GM12878 (cell line): ENCODE data around the gene GJB4. TPM values are rescaled to one million over a fixed set of nuclear protein-coding genes. Genes with fewer than 3 reads are reported as not detected.

Source experiments
- ATAC-seq: fragments of 200-7000 bp; cut with Tn5 transposase; 3 replicates; pipeline ENCODE4 v1.9.1; 2020; ENCODE audit warnings: mild to moderate bottlenecking, moderate library complexity
- BruUV-seq: library from RNA; stranded (reverse); fragments of 400-500 nt; replicated peaks from 2 replicates; lab custom pipeline; 2021; lab: Mats Ljungman, UMichigan
- CTCF ChIA-PET: fragments of 300-600 bp; sonication (Branson Sonifier 250); formaldehyde crosslinking; extraction: SDS; loops from one replicate; lab custom pipeline; 2021; ENCODE audit warnings: inconsistent platforms; lab: Yijun Ruan, JAX
- POLR2A ChIA-PET: fragments of 350-600 bp; formaldehyde crosslinking; extraction: SDS; loops from one replicate; lab custom pipeline; 2021; ENCODE audit warnings: inconsistent platforms; lab: Charles Lee
- RAD21 ChIA-PET: fragments of 300-600 bp; sonication (Branson Sonifier 250); formaldehyde crosslinking; loops from one replicate; lab custom pipeline; 2023; ENCODE audit warnings: antibody characterized with exemption; ENCODE audit not compliant: unreplicated experiment; lab: Charles Lee
- SMC1A ChIA-PET: fragments of 300-600 bp; sonication (Branson Sonifier 250); formaldehyde crosslinking; loops from one replicate; lab custom pipeline; 2023; ENCODE audit not compliant: unreplicated experiment, uncharacterized antibody; lab: Charles Lee
- DNase-seq: peaks from one replicate; pipeline ENCODE4 v3.0.0-alpha.2; 2011; ENCODE audit warnings: low read depth, low spot score
- FAIRE-seq: peaks from 3 replicates; lab custom pipeline; 2011; peaks lifted over from hg19 to GRCh38; lab: Jason Lieb, UNC
- H2AFZ ChIP-seq: 2 replicates; pipeline ENCODE4 v1.6.0; 2011; ENCODE audit warnings: low read depth, low read length, control low read depth; ENCODE audit not compliant: control insufficient read depth
- H3K27ac ChIP-seq: 2 replicates; pipeline ENCODE4 v1.5.1; 2011; ENCODE audit warnings: control low read depth; ENCODE audit not compliant: control insufficient read depth, insufficient read depth
- H3K27me3 ChIP-seq, 2 experiments: replicated peaks in 1 of 2; 2 replicates each; pipeline versions ENCODE4 v1.6.0 to v1.6.1; 2011; ENCODE audit warnings: low read length in 1 of 2; ENCODE audit not compliant: control insufficient read depth in 2 of 2, insufficient read depth in 2 of 2
- H3K36me3 ChIP-seq, 2 experiments: 2 replicates each; pipeline ENCODE4 v1.5.1; 2011; ENCODE audit warnings: low read length in 1 of 2; ENCODE audit not compliant: control insufficient read depth in 2 of 2, insufficient read depth in 2 of 2
- H3K4me1 ChIP-seq: 2 replicates; pipeline ENCODE4 v1.6.1; 2011; ENCODE audit warnings: mild to moderate bottlenecking, low read length, moderate library complexity, mixed read lengths; ENCODE audit not compliant: control insufficient read depth, insufficient read depth
- H3K4me2 ChIP-seq: 2 replicates; pipeline ENCODE4 v1.6.0; 2011; ENCODE audit warnings: control low read depth; ENCODE audit not compliant: control insufficient read depth, insufficient read depth
- H3K4me3 ChIP-seq: fragments of 200-600 bp; sonication (generic); 2 replicates; pipeline ENCODE4 v1.5.1; 2016
- H3K79me2 ChIP-seq: 2 replicates; pipeline ENCODE4 v1.6.0; 2011; ENCODE audit warnings: low read length; ENCODE audit not compliant: control insufficient read depth, insufficient read depth
- H3K9ac ChIP-seq: 2 replicates; pipeline ENCODE4 v1.8.0; 2011; ENCODE audit warnings: low read length, control low read depth, mixed read lengths; ENCODE audit not compliant: control insufficient read depth, insufficient read depth
- H3K9me3 ChIP-seq: replicated peaks from 3 replicates; pipeline ENCODE4 v1.5.1; 2011; ENCODE audit warnings: mild to moderate bottlenecking, low read length; ENCODE audit not compliant: control insufficient read depth, insufficient read depth
- H4K20me1 ChIP-seq: 2 replicates; pipeline ENCODE4 v1.6.0; 2011; ENCODE audit not compliant: control insufficient read depth, insufficient read depth
- BHLHE40 ChIP-seq, 2 experiments: fragments of 450-650 bp in 1 of 2; IDR thresholded peaks; 2 replicates each; pipeline ENCODE4 v1.6.1; 2011 to 2017; ENCODE audit warnings: low read depth in 2 of 2, borderline replicate concordance in 1 of 2, improper control_type of control experiment in 1 of 2, low read length in 1 of 2, mild to moderate bottlenecking in 1 of 2
- CTCF ChIP-seq, 3 experiments: IDR thresholded peaks in 2 of 3; conservative IDR thresholded peaks in 1 of 3; 2 replicates each; pipeline ENCODE4 v1.5.1; 2011; ENCODE audit warnings: low read depth in 3 of 3, low read length in 3 of 3, mild to moderate bottlenecking in 3 of 3, control low read depth in 2 of 3, moderate library complexity in 2 of 3, inconsistent platforms in 1 of 3, mixed read lengths in 1 of 3; ENCODE audit not compliant: control insufficient read depth in 2 of 3, insufficient read depth in 1 of 3; ENCODE audit errors: extremely low read depth in 1 of 3
- ELK1 ChIP-seq: IDR thresholded peaks from 2 replicates; pipeline ENCODE4 v1.6.1; 2012; ENCODE audit warnings: low read depth, low read length, improper control_type of control experiment
- IKZF1 ChIP-seq: fragments of 450-650 bp; conservative IDR thresholded peaks from 2 replicates; pipeline ENCODE4 v1.6.1; 2017; ENCODE audit warnings: antibody characterized with exemption, mild to moderate bottlenecking
- NKRF ChIP-seq: fragments of 450-650 bp; conservative IDR thresholded peaks from 2 replicates; pipeline ENCODE4 v1.6.1; 2017; ENCODE audit warnings: mild to moderate bottlenecking, moderate library complexity
- RCOR1 ChIP-seq: conservative IDR thresholded peaks from 2 replicates; pipeline ENCODE4 v1.6.1; 2012; ENCODE audit warnings: low read depth, low read length, improper control_type of control experiment
- REST ChIP-seq: IDR thresholded peaks from 2 replicates; pipeline ENCODE4 v1.6.1; 2012; ENCODE audit warnings: mild to moderate bottlenecking, low read depth, low read length
- SREBF2 ChIP-seq: IDR thresholded peaks from 2 replicates; pipeline ENCODE4 v1.6.1; 2012; ENCODE audit warnings: mild to moderate bottlenecking, low read length
- SRF ChIP-seq, 2 experiments: IDR thresholded peaks; 2 replicates each; pipeline ENCODE4 v1.6.1; 2011; ENCODE audit warnings: low read depth in 2 of 2, low read length in 2 of 2, mild to moderate bottlenecking in 1 of 2, moderate library complexity in 1 of 2
- TCF12 ChIP-seq: IDR thresholded peaks from 2 replicates; pipeline ENCODE4 v1.6.1; 2011; ENCODE audit warnings: low read depth, mild to moderate bottlenecking, low read length
- YY1 ChIP-seq: IDR thresholded peaks from 2 replicates; pipeline ENCODE4 v1.6.1; 2011; ENCODE audit warnings: low read depth, mild to moderate bottlenecking, low read length
- WGBS: methylation state at CpG from one replicate; pipeline ENCODE4 v1.1.6; 2016; ENCODE audit warnings: low lambda C conversion rate; ENCODE audit not compliant: insufficient replicate concordance, insufficient coverage; ENCODE audit errors: missing lambda C conversion rate; 5-methylcytosine and 5-hydroxymethylcytosine counted together
- in situ Hi-C: fragments of 300-500 bp; cut with MboI; formaldehyde crosslinking; loops from 9 replicates; pipeline ENCODE4 v1.14.3; 2018; ENCODE audit warnings: mixed read lengths
- intact Hi-C: fragments of 100-400 bp; cut with micrococcal nuclease; formaldehyde crosslinking; loops from one replicate; pipeline ENCODE4 v1.14.2; 2022; ENCODE audit not compliant: unreplicated experiment
- polyA plus RNA-seq, 11 experiments: library from polyadenylated mRNA; depleted of rRNA in 4 of 11; unstranded in 6 of 11; stranded (reverse) in 5 of 11; fragments of >200 nt; fragmentation: Nextera tagmentation in 4 of 11; fragmentation: Illumina TruSeq in 1 of 11; extraction: Ambion mirVana in 4 of 11; extraction: Trizol in 1 of 11; gene quantifications; 1 replicate in 1 of 11; 2 replicates in 10 of 11; pipeline versions ENCODE4 v1.2.1 to v1.2.3, GENCODE V29; 2011 to 2016; ENCODE audit warnings: inconsistent platforms in 2 of 11, missing spikeins in 2 of 11, low read depth in 1 of 11
- total RNA-seq, 4 experiments: library from RNA; depleted of rRNA in 3 of 4; stranded (reverse); fragments of >200 nt in 3 of 4; fragmentation: Illumina TruSeq in 1 of 4; extraction: Trizol in 1 of 4; gene quantifications; 2 replicates each; pipeline versions ENCODE4 v1.2.1 to v1.2.3, GENCODE V29; 2013 to 2021

GJB4 gene
- total and polyA plus RNA-seq, 10 of the 15 experiments (the other 5 are each of a cell fraction or from before 2014, with no cell fraction given): not detected

GRCh38 chr1:34740161-34740868, 19.2 kb upstream of the GJB4 start (continued):
- no peak for TF ChIP-seq REST
- TF ChIP-seq SREBF2: no peak
- TF ChIP-seq ELK1: no peak
- TF ChIP-seq TCF12: no peak
- TF ChIP-seq IKZF1: no peak

- POLR2A ChIA-PET: no interaction called here
- in situ Hi-C loops: loop anchor here (10.0 kb wide), 1 partner anchor 1108 kb away; no protein-coding TSS in a partner anchor
- TF ChIP-seq SRF (IDR thresholded peaks at IDR 0.05; ENCODE audit: low read depth in 2 of 2, low read length in 2 of 2) (no peak), NKRF (no peak), YY1 (peak; percentile 55; the same call in 1 of the 2 replicates), BHLHE40 (IDR thresholded peaks at IDR 0.05; ENCODE audit: borderline replicate concordance in 1 of 2, low read depth in 2 of 2, low read length in 1 of 2) (0 out of 4 replicates have a peak, but pooled peaks of 1 of the 2 experiments have one; percentile 26), RCOR1 (no peak), CTCF (IDR thresholded peaks at IDR 0.05 in 2 of 3, conservative IDR thresholded peaks at IDR 0.05 in 1 of 3; ENCODE audit: control insufficient read depth in 2 of 3, extremely low read depth in 1 of 3, insufficient read depth in 1 of 3, low read depth in 3 of 3, low read length in 3 of 3) (peak; percentile 94 to 99 (median 94))
These were observed 16.8 kb upstream of the GJB4 start for GRCh38 chr1:34742667-34743270.

More at GRCh38 chr1:34742667-34743270, 16.8 kb upstream of the GJB4 start:
- Histone ChIP-seq H3K79me2 (no peaks in the 10 kb centered on the region), H3K4me3 (no peak overlapping the region), H4K20me1 (no peaks in the 10 kb centered on the region), H3K27ac (no peak overlapping the region), H3K9ac (no peak overlapping the region), H3K27me3 (no peaks in the 10 kb centered on the region; a peak in 1 of 4 replicates), H2AFZ (no peak overlapping the region), H3K9me3 (no peaks in the 10 kb centered on the region), H3K4me2 (no peak overlapping the region), H3K4me1 (no peaks in the 10 kb centered on the region), H3K36me3 (no peaks in the 10 kb centered on the region)
- no TSS peak for BruUV-seq
- intact Hi-C loops: loop anchor here (1.0 to 5.0 kb wide), 3 partner anchors 144 to 1109 kb away; no protein-coding TSS in a partner anchor
- 9% methylated on average over 16 of the region's 16 CpGs for WGBS
- ChIA-PET RAD21 (interaction anchor here (0.6 to 2.2 kb wide), 6 partner anchors 145 to 1110 kb away, joined by 3 to 18 read pairs (median 3); no protein-coding TSS in a partner anchor), CTCF (interaction anchor here (0.5 to 3.9 kb wide), 22 partner anchors 10 to 1112 kb away, joined by 3 to 37 read pairs (median 5); no protein-coding TSS in a partner anchor), SMC1A (interaction anchor here (0.7 to 2.9 kb wide), 8 partner anchors 11 to 1110 kb away, joined by 3 to 12 read pairs (median 4); no protein-coding TSS in a partner anchor)
- FAIRE-seq: peak; percentile 87
- peak; percentile 2 for DNase-seq
- ATAC-seq: peak; percentile 100
